HG03108 (cell line): ENCODE measurements around the gene HDAC5.
"Not testable (repeated sequence)": the region's sequence is repeated elsewhere in the genome, so short reads cannot be mapped to it uniquely, and the experiment has no call there.

Source experiments
- ATAC-seq: cut with Tn5 transposase; IDR thresholded peaks from one replicate; pipeline ENCODE4 v1.9.1; 2021; ENCODE audit warnings: moderate library complexity; ENCODE audit not compliant: unreplicated experiment

The HDAC5 gene

GRCh38 chr17:44133918-44134476 lies 10.6 kb upstream of the HDAC5 start:
- no peak for ATAC-seq

GRCh38 chr17:44132275-44132821 lies 8.9 kb upstream of the HDAC5 start:
- no peak for ATAC-seq

- ATAC-seq, result not testable (repeated sequence)
Observed at GRCh38 chr17:44131372-44131771, 7.9 kb upstream of the HDAC5 start.

GRCh38 chr17:44130693-44131349 lies 7.4 kb upstream of the HDAC5 start:
- ATAC-seq, result no peak

- no peak for ATAC-seq
Observed at GRCh38 chr17:44128383-44128782, 4.9 kb upstream of the HDAC5 start.

- ATAC-seq, result no peak
Observed at GRCh38 chr17:44124118-44124438, 637 bp upstream of the HDAC5 start.

DNA sequence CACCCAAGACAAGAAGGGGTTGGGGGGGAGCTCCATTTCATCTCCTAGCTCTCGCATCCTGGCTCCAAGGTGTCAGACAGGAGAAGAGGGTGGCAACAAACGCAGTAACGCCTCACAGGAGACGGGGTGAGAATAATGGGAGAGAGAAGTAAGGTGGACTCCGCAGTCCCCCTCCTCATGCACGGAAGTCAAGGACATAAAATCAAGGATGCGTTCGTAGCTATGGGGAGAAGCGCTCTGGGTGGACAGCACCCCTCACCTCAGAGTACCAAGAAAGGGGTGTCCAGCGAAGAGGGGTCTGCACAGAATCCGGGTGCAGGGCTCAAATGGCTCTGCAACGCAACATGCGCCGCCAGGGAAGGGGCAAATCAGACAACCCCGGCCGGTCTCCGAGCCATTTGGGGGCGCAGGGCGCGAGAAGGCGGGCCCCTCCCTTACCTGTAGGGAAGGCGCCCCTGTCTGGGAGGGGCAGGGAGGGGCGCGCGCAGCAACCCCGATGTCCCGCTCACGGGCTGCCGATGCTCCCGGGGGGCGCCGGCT lies 555 bp downstream of the HDAC5 start:
- peak; percentile 10 for ATAC-seq

DNA sequence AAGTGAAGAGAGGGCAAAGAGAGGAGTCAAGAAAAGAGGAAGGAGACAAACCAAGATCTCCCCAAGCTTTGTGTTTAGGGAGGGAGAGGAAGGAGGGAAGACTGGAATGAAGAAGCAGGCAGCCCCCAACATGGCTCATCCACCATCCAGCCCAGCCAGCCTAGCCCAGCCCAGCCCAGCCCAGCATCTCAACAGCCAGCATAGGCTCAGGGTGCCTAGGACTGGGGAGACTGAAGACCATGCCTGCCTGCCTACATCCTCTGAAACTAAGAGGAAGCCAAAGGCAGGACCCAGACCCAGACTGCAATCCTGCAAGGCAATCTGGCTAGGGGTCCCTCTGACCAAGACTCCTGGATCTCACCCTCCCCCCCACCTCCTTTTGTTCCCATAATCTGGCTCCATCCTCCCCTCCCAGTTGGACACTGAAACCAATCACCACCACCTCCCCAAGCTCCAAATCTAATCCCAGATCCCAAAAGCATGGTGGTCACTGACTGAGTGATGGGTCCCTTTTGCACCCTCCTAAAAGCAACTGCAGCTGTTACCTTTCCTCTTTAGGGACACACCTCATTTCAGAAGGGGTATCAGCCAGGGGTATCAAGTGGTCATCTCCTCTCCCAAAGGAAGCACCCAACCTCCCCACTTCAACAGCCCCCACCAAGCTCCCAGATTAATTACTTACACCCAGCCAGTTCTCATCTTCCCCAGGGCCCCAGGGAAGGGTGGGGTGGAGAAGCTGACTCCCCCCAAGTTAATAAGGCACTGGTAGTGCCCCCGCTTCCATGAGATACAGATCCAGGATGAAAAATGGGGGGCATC lies 1.2 kb downstream of the HDAC5 start:
- no peak for ATAC-seq

DNA sequence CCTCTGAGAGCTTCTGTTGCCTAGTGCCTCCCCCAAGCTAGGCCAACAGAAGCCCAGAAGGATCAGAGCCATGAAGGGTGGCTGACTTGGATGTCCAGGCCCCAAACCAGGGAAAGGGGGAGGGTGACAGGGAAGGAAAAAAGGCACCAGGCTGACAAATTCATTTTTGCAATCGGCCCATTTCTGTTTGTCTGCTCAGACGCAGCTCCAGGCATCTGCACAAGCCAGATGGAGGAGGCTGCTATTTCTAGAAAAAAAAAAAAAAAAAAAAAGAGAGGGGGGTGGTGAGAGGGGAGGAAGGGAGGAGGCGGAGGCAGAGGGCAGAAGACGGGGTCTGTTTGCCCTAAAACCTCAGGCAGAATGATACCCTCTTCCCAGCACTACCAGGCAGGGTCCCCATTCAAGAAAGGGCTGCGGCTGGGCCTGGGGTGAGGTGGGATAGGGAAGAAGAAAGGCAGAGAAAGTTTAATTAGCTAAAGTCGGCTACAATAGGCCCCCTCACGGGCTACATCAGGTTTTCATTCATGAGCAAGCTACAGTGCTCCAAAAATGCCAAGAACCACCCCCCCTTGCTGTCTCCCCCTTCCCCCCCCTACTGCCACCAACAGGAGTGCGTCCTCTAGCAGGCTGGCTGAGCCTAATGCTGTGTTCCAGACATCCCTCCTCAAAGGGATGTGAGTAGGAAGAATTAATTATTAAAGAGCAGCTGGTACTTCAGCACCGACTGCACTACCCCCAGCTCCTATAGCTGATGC lies 2.4 kb downstream of the HDAC5 start:
- no peak for ATAC-seq

- ATAC-seq, result not testable (repeated sequence)
Observed at GRCh38 chr17:44120281-44120680, 3.2 kb downstream of the HDAC5 start.

DNA sequence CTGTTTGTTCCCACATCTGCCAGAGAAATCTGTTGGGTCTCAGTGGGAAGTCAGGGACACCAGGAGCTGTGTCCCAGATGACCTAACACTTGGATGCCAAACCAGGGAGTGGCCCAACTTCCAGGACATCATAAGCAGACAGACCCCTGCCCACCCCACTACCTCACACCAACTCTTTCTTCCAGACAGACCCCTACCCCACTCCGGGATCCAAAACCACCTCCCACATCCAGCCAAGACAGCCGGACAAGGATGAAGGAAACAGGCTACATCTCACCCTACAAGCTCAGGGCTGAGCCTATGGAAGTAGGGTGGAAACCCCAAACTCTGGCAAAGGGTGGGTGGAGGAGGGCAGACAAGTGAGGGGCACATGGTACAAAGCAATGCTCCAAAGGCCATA lies 3.6 kb downstream of the HDAC5 start:
- ATAC-seq, result no peak

DNA sequence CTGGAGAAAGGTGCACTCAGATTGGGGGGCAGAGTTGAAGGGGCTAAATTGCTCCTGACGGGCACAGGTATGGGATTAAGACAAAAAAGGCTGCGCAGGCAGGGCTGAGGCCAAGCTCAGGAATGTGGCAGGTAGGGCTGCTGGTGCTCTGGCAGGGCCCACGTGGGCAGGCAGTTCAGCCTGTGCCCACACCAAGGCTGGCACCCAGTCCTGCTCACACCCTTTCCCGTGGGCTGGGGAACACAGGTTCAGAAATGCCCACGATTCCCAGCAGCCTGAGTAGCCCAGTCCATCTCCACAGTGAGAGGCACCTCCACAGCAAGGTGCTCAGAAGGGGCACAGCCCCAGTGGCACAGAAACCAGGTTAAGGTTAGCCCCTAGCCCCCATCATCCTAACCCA lies 4.4 kb downstream of the HDAC5 start:
- ATAC-seq, result no peak

DNA sequence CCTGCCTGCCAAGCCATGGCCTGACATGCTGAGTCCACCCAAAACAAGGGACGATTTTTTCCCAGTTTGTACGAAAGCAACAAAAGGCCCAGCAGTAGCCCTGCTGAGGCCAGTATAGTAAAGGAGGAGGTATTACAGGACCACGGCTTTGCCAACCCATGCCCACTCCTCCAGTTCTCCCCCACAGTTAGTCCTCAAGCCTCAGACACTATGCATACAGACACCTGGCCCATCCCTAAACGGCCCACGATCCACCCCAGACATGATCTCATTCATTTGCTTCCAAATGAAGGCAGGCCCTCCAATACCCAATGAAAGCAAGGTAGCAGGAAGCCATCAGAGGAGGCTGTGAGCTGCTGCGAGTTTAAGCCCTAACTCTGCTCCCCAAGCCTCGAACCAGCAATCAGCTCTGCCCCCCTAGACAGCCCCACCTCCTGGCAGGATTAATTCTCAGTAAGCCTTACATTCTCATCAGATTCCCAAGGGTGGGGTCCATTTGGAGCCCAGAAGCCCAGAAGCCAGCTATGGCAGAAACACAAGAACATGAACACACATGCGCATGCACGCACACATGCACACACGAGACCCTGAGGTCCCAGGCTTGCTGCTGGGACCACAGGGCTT lies 4.9 kb downstream of the HDAC5 start:
- no peak for ATAC-seq

DNA sequence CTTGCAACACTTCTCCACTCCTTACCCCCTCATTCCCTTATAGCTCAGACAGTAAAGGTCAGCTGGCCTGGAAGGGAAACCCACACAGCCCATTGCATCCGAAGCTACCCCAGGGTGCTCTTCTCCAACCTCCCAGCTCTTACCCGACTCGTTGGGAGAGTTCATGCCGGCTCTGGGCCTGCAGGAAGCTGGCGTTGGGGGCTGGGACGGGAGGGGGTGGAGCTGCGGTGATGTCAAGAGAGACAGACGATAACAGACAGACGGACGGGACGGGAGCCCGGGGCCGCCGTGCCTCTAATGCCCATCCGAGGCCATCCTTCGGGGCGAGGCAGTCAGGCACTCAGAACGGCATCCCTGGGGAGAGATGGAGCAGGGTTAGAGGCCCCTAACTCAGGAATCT lies 6.1 kb downstream of the HDAC5 start:
- no peak for ATAC-seq

- ATAC-seq, result no peak
Observed at GRCh38 chr17:44115585-44116415, 7.6 kb downstream of the HDAC5 start.

DNA sequence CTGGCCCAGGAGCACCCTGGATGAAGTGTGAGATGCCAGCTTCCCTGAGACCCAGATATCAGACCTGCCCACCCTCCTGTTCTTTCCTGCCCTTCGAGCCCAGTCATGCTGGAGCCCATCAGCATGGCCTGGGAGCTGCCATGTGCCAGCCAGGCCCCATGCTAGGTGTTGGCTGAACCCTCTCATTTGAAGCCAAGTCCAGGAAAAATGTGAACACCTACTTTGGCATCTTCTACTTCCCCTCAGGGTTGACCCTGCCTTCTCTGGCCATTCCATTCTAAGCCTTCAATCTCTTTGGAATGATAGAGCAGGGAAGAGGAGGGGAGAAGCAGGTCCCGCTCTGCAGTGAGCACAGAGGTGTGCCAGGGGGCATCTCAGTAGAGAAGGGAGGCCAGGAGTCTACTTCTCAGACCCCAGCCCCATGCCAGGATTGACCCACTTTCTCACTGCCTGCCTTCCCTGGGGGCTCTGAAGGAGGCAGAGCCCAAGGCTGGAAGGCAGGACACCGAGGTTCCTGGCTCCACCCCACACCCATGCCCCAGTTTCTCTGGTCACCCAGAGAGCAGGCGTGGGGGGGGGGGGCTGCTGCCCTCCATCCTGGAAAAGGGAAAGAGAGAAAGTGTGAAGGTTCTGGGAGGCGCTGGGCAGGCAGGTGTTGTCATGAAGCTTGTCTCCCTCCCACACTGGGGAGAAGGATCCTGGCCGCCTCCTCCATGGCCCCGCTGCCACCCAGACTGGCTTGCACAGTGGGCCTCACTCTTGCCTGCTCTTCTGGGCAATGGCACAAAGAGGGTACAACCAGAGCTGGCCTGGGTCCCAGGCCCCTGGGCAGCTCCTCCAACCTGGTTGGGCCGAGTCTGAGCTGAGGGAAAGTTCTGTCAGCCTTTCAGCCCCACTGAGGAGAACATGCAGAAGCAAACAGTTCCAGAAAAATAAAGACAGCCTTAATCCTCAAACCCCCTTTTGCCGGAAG lies 9.3 kb downstream of the HDAC5 start:
- ATAC-seq, result no peak

GRCh38 chr17:44113382-44113781 lies 10.1 kb downstream of the HDAC5 start:
- ATAC-seq, result no peak
